ENCODE measurements around the gene HSPA2. TPM values are rescaled to one million over a fixed set of nuclear protein-coding genes. Genes with fewer than 3 reads are reported as not detected.

Gene HSPA2
- total RNA-seq, 2 experiments from 2014 or later, result 3.3 to 4.0 TPM

DNA sequence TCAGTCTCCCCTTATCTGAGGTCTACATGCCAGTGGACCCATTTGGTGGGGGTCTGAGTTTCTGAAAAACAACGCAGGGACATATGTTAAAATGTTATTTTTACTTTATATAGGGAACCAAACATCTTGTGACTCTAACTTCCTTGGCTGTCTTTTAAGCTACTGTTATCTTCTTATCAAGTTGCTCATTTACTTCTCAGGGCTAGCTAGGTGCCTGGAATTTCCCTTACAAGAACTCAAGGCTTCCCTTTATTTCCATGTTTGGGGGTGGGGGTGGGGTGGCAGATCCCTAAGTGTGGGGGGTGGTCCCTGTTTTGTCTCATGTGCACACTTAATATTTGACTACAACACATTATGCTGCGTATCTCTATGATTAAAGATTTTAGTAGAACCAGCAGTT lies 40.8 kb downstream of the HSPA2 start:
- H3K27ac Mint-ChIP-seq, result no peak overlapping the region
- no peak overlapping the region for H3K4me3 Mint-ChIP-seq
- no peaks in the 10 kb centered on the region for H3K36me3 Mint-ChIP-seq
- H3K4me1 Mint-ChIP-seq, result no peaks in the 10 kb centered on the region
- POLR2A ChIA-PET, result no interaction called here
- H3K27me3 Mint-ChIP-seq, result no peaks in the 10 kb centered on the region
- ATAC-seq (ENCODE audit: low read depth), result no peak
- no peak for DNase-seq
- no peaks in the 10 kb centered on the region for H3K9me3 Mint-ChIP-seq

- Mint-ChIP-seq H3K36me3 (no peaks in the 10 kb centered on the region), H3K27me3 (no peaks in the 10 kb centered on the region), H3K9me3 (no peaks in the 10 kb centered on the region), H3K27ac (no peak overlapping the region), H3K4me1 (no peaks in the 10 kb centered on the region), H3K4me3 (no peak overlapping the region)
- POLR2A ChIA-PET, result no interaction called here
- no peak for DNase-seq
- ATAC-seq (ENCODE audit: low read depth), result no peak
Observed at GRCh38 chr14:64581817-64582216, 41.3 kb downstream of the HSPA2 start.

GRCh38 chr14:64584190-64584589 lies 43.6 kb downstream of the HSPA2 start:
- no peak for ATAC-seq (ENCODE audit: low read depth)
- H3K27me3 Mint-ChIP-seq, result peaks cover 2% of the 10 kb centered on the region
- no peak overlapping the region for H3K4me3 Mint-ChIP-seq
- H3K4me1 Mint-ChIP-seq, result no peaks in the 10 kb centered on the region
- no peaks in the 10 kb centered on the region for H3K36me3 Mint-ChIP-seq
- no peaks in the 10 kb centered on the region for H3K9me3 Mint-ChIP-seq
- no peak overlapping the region for H3K27ac Mint-ChIP-seq
- DNase-seq, result no peak
- POLR2A ChIA-PET, result no interaction called here

DNA sequence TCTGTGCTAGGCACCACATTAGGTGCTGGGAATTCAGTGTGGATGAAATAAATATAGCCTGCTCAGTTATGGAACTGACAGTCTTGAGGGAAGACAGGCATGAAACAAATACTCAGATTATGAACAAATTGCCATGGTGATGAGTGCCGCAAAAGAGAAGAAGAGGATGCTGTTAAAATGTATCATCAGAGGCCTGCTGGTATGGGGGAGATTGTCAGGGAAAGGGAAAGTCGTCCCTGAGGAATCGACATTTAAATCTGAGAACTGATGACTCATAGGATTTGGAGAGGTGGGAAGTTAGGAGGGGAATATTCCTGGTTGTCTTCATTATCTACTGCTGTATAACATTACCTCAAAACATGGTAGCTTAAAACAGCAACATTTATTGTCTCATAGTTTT lies 51.3 kb downstream of the HSPA2 start:
- Mint-ChIP-seq H3K9me3 (no peaks in the 10 kb centered on the region), H3K36me3 (no peaks in the 10 kb centered on the region), H3K27me3 (peaks cover 27% of the 10 kb centered on the region), H3K27ac (no peak overlapping the region), H3K4me3 (no peak overlapping the region), H3K4me1 (peaks cover 10% of the 10 kb centered on the region)
- DNase-seq, result no peak
- POLR2A ChIA-PET, result no interaction called here
- no peak for ATAC-seq (ENCODE audit: low read depth)

Other genes starting within 250 kb of the HSPA2 start
- gene ESR2, start 246.4 kb upstream of the HSPA2 start, total RNA-seq, result under 1 TPM in 1 of 2 experiments, not detected in 1; 0.11 TPM
- gene MTHFD1, start 152.4 kb upstream of the HSPA2 start, total RNA-seq, result 100 to 1,000 TPM; 146 to 147 TPM
- gene AKAP5, start 75.2 kb upstream of the HSPA2 start, total RNA-seq, result 1 to 10 TPM; 1.7 TPM
- 10 to 100 TPM; 51.2 to 55.3 TPM for gene ZBTB25, start 36.9 kb upstream of the HSPA2 start, total RNA-seq
- 10 to 100 TPM; 84.1 to 86.7 TPM for gene ZBTB1, start 36.0 kb upstream of the HSPA2 start, total RNA-seq
- under 1 TPM; 0.28 to 0.69 TPM for gene PPP1R36, start 9.2 kb downstream of the HSPA2 start, total RNA-seq
- gene PLEKHG3, start 163.7 kb downstream of the HSPA2 start, total RNA-seq, result 1 to 10 TPM; 5.5 to 6.6 TPM